NCI-H748 (cell line): ENCODE results near the gene SYTL4.

Experiments
- DNase-seq: peaks from one replicate; lab custom pipeline; 2025; ENCODE audit not compliant: unreplicated experiment; lab: John Stamatoyannopoulos, UW

The SYTL4 gene

GRCh38 chrX:100695991-100696390 lies 35.9 kb downstream of the SYTL4 start:
- peak; percentile 0 for DNase-seq

GRCh38 chrX:100695302-100695701 lies 36.6 kb downstream of the SYTL4 start:
- DNase-seq, result peak; percentile 11

DNA sequence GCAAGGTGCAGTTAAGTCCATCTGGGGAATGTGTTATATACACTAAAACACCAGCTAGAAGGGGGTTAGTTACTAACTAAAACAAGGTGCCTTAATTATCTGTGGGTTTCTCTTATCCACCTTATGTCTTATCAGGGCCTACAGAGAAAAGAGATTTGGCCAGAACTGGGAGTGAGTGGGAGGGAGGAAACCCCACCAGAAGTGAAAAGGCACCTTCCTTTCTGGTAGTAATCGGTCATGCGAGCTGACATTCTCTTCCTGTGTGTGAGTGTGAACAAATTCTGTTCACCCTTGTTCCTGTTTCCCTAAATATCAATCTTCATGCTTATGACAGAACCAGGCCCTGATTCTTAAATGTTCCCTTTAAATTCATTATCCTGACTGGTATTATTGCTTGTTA lies 44.4 kb downstream of the SYTL4 start:
- DNase-seq, result no peak

DNA sequence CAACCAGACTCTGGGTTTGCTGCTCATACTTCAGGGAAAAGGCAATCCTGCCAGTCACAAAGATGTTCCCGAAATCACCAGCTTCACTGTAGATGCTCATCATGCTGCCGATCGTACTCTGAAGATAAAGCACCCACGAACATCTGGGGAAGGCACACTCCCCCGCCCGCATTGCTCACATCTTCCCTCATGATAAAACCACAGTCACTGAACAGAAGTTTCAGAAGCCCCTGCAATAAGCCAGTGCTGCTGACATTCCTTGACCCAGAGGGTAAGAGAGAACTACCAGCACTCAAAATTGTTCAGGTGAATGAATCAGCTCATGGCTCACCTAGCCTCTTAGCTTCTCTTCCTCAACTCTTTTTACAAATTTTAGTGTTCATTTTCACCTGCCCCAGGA lies 44.8 kb downstream of the SYTL4 start:
- no peak for DNase-seq

DNA sequence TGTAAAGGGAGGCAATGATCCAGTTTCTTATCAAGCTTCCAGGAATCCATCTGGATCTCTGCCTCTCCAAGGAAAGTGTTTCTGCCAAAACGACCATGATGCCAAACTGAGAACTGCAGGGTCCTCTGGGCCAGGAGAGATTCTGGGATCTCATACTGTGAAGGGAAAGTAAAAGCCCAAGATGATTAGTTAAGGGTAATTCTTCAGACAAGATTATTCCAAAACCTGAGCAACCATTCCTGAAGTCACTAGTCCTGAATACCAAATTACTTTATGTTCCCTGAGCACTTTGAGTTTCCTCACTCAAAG lies 46.0 kb downstream of the SYTL4 start:
- DNase-seq, result no peak

- DNase-seq, result peak; percentile 68
Measured at GRCh38 chrX:100685284-100685996, 46.5 kb downstream of the SYTL4 start.

GRCh38 chrX:100682939-100683338 lies 49.0 kb downstream of the SYTL4 start:
- DNase-seq, result no peak

GRCh38 chrX:100681599-100681998 lies 50.3 kb downstream of the SYTL4 start:
- no peak for DNase-seq

DNA sequence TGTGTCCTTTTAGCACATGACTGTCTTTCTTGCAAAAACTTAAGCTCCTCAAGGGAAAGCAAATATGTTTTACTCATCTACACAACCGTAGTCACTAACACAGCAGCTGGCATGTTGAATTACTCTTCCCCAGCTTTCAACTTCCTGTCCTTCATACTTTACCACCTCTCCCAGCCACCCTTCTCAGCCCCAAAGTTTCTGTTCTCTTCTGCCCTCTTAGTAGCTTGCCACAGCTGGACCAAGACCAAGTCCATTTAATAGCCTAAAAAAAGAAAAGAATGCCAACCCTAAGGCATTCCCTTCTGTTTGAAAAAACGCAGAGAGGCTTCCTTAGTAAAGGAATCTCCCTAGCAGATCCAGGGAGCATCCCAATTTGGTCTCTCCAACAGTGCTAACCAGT lies 51.2 kb downstream of the SYTL4 start:
- DNase-seq, result no peak

DNA sequence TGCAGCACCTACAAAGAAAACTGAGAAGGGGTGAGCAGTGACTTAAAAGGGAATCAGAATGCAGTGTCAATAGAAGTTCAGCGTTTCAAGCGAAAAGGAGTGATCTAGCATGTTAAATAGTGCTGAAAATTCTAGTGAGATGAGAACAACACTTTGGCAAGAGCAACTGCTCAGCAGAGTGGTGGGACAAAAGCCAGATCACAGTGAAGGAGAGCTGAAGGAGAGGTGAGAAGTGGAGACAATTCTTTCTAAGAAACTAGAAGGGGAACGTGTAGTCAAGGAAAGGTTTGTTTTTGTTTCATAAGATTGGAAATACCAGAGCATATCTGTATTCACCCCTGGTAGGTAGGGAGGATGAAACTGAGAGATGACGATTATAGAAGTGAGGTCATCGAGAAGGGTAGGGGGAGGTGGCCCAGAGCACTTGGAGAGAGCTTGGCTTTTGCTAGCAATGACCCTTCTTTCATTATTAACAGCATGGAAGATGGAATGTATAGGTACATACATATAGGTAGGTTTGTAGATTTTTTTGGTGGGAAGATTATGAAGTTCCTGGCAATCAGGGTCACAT lies 54.2 kb downstream of the SYTL4 start:
- no peak for DNase-seq

DNA sequence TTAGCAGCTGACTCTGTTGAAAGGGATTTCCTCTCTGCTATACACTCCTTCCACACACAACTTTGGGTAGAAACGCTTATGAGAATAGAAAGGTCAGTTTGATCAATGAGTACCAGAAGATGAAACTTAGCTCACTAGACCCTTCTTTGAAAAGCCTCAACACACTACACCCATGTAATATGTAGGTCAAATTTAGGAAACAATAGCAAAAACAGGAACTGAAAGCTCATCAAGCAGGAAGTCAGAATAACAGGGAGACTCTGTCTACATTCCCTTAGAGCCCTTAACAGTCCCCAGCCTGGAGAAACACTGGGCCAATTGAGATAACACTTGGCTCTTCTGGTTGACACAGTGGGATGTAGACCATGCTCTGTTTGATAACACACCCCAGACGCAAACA lies 57.2 kb downstream of the SYTL4 start:
- DNase-seq, result no peak

GRCh38 chrX:100673397-100673953 lies 58.4 kb downstream of the SYTL4 start:
- DNase-seq, result no peak

GRCh38 chrX:100672966-100673365 lies 59.0 kb downstream of the SYTL4 start:
- no peak for DNase-seq

- peak; percentile 4 for DNase-seq
Measured at GRCh38 chrX:100663642-100664041, 68.3 kb downstream of the SYTL4 start.

DNA sequence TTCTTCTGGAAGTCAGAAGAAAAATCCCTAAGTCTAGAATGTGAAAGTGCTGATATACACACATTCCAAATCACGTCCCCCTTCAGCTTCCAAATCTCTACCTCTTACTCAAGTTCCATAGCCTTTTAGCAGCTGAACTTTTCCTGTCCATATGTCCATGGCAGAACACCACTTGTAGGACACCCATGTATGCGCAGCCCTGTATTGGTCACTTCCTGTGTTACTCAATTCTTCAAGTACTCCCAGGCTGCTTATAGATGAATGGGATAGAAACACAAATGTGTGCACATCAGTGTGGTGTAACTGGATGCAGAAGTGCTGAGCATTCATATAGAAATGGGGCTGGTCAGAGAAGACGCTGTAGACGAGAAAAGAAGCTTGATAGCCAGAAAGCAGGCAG lies 69.1 kb downstream of the SYTL4 start:
- DNase-seq, result no peak

GRCh38 chrX:100662170-100662569 lies 69.8 kb downstream of the SYTL4 start:
- no peak for DNase-seq

DNA sequence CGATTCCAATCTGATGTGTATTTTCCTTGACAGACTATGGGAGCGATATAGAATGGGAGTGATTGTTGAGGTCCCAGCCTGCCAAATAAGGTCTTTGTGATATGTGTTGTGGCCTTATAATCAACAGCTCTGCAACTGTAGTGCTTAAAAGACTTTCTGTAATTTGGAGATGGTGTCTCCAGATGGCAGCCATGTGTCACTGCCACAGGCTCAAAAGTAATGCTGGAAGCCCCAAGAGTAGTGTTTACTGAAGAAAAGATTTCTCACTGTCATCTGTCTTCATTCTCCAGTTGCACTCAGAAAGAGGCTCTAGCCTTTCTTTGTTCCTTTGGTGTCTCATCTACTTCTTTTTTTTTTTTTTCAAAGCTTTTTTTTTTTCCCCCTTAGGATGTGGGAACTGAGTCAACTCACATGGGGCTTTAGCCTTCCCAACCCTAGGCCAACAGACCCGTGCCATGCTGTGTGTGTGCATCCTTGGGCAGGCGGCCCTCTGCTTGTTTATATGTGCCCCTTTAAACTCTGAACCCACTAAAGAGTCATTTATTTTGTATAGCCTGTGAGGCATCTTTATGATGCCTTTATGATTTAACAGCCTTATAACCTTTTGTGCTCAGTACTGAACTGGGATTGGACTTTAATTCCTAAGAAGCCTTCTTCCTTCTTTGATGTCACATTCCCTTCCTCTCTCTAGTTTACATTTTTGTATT lies 72.3 kb downstream of the SYTL4 start:
- no peak for DNase-seq

- DNase-seq, result no peak
Measured at GRCh38 chrX:100658941-100659381, 73.0 kb downstream of the SYTL4 start.

DNA sequence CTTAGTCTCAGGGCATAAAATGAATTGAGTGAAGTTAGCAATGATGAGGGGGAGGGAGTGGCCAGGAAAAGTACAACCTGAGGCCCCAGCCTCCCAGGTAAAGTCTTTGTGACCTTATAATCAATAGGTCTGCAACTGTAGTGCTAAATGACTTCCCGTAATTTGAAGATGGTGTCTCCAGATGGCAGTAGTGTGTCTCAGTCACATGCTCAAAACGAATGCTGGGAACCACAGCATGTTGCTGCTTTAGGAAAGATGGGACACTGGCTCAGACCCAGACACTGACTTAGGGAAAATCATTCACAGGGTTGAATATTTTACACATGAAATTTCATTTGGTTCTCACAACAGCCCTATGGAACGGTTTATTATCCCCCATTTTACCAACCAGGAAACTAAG lies 77.7 kb downstream of the SYTL4 start:
- peak; percentile 44 for DNase-seq

GRCh38 chrX:100652266-100652665 lies 79.7 kb downstream of the SYTL4 start:
- no peak for DNase-seq

DNA sequence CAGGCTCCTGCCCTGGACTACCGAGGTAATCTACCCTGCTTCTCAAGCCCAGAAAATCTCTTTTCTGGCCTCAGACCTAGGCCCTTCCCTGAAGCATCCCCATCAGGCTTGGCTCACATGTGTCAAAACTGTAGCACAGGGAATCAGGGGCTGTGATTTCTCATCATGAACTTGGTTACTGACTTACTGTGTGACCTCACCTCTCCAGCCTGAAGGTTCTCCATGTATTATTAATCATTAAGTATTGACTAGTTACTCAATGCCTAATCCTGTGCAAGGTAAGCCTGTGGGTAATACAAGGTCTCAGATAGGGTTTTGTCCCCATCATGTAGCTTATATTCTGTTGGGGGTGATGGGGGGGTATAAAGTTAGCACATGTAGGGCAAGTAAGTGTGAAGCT lies 81.1 kb downstream of the SYTL4 start:
- no peak for DNase-seq
